ENCODE results near the gene EDAR.

DNA sequence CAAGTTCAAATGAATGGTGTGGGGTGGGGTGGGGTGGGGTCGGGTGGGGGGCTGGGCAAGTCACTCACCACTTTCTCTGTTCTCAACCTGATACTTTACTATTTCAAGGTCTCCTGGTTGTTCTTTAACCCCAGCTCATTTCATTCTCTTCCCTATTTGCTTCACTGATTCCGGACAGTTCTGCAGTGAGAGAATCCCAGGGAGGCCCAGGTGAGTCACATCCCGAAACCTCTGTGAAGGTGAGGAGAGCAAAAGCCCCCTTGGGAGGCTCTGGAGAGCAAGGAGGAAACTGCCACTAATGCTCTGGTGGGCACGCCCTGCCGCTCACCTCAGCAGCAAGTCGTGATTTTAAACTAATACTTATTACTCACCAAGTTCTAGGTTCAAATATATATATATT is 8.9 kb downstream of the EDAR start:
- TF ChIP-seq, protein P1, sequence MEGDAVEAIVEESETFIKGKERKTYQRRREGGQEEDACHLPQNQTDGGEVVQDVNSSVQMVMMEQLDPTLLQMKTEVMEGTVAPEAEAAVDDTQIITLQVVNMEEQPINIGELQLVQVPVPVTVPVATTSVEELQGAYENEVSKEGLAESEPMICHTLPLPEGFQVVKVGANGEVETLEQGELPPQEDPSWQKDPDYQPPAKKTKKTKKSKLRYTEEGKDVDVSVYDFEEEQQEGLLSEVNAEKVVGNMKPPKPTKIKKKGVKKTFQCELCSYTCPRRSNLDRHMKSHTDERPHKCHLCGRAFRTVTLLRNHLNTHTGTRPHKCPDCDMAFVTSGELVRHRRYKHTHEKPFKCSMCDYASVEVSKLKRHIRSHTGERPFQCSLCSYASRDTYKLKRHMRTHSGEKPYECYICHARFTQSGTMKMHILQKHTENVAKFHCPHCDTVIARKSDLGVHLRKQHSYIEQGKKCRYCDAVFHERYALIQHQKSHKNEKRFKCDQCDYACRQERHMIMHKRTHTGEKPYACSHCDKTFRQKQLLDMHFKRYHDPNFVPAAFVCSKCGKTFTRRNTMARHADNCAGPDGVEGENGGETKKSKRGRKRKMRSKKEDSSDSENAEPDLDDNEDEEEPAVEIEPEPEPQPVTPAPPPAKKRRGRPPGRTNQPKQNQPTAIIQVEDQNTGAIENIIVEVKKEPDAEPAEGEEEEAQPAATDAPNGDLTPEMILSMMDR (IDR thresholded peaks at IDR 0.05), result no peak
- no peak for TF ChIP-seq POLR2A (IDR thresholded peaks at IDR 0.05)
